Measurements from ENCODE around the gene LAMTOR1.
"Not testable (repeated sequence)": the region's sequence is repeated elsewhere in the genome, so short reads cannot be mapped to it uniquely, and the experiment has no call there.

LAMTOR1 gene

DNA sequence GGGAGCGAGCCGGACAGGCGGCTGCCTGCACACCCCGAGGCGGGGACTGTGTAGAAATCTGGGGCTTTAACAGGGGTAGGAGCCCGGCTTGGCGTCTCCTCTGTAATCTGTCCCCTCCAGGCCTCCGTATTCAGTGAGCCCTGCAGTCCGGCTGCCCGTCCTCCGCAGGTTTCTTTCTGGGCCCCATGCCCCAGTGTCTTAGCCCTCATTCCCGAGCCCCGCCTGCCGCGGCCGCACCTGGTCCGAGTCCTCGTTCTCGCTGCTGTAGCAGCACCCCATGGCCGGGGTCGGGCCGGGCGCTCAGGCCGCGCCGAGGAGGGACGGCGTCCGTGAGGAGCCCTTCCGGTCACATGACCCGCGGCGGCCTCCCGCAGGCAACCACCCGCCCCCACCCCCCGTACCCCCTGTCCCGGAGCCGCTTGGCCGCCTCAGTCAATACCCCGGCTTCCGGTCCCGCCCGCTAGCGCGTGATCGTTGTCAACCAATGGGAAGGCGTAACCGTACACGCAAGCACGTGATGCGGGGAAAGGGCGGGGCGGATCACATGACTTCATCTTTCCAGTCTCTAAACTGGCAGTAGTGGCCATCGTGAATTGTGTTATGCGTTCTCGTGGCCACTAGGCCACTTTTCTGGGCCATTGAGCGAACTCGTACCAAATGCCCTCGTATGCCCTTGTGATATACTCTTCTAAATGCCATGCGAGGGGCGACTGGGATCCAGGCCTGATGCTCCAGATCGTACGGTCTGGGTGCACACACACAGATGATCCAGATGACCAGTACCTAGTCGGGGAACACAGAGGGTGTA lies at the start of gene LAMTOR1:
Gene LAMTOR1 (minus strand): TSS at position 352 of the 808 bp plus-strand sequence. CDS start 73 bp downstream, at position 279.
- peak; percentile 98 for DNase-seq (ENCODE audit: low read depth)

GRCh38 chr11:72150882-72151281 lies 47.8 kb upstream of the LAMTOR1 start:
- DNase-seq (ENCODE audit: low read depth) = no peak

DNA sequence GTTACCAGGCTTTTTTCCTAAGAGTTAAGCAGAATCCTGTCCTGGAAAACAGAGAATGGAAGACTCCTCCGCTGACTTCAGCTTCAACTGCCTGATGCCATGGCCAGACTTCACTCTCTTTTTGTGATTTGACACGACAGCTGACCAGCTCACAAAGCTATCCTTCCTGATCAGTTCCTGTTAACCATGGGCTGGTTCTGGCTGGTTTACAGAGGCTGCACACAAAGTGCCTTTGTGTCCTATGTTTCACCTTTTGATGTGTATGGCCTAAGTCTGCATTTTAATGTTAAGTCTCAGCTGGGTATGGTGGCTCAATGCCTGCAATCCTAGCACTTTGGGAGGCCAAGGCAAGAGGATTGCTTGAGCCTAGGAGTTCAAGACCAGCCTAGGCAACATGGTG lies 43.5 kb upstream of the LAMTOR1 start:
- DNase-seq (ENCODE audit: low read depth) = no peak

DNA sequence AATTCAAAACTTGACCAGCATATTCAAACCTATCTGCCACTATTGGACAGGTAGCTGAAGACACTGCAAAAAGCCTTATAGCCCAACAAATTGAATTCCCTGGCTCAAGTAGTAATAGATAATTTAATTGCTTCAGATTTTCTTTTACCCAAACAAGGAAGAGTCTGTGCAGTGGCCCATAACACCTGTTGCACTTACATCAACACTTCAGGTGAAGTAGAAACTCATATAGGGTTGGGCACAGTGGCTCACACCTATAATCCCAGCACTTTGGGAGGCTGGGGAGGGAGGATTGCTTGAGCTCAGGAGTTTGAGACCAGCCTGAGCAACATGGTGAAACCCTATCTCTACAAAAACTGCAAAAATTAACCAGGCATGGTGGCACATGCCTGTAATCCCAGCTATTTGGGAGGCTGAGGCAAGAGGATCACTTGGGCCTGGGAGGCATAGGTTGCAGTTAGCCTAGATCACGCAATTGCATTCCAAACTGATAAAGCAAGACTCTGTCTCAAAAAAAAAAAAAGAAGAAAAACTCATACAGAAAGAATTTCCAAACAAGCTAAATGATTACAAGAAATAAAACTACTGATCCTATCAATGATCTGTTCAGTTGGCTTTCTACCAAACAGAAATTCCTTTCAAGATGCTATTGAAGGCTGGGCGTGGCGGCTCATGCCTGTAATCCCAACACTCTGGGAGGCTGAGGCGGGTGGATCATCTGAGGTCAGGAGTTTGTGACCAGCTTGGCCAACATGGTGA lies 41.9 kb upstream of the LAMTOR1 start:
- DNase-seq (ENCODE audit: low read depth) = no peak

GRCh38 chr11:72142543-72142942 lies 39.4 kb upstream of the LAMTOR1 start:
- DNase-seq (ENCODE audit: low read depth) = not testable (repeated sequence)

DNA sequence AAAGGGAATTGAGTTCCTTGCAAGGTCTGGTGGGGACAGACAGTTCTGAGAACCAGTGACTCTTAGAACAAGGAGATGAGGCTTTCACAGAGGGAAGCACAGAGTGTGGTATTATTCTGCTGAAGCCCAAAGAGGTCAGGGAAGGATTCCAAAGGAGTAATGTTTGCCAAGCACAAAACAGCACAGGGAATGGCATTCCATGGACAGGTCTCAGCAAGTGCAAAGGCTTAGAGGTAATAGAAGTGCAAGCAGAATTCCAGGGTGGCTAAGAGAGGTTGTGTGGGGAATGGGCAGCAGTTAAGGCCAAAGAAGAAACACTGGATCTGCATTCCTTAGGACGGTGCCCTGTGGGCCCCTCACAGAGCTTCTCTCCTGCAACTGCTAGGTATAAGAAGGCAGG lies 39.0 kb upstream of the LAMTOR1 start:
- not testable (repeated sequence) for DNase-seq (ENCODE audit: low read depth)

DNA sequence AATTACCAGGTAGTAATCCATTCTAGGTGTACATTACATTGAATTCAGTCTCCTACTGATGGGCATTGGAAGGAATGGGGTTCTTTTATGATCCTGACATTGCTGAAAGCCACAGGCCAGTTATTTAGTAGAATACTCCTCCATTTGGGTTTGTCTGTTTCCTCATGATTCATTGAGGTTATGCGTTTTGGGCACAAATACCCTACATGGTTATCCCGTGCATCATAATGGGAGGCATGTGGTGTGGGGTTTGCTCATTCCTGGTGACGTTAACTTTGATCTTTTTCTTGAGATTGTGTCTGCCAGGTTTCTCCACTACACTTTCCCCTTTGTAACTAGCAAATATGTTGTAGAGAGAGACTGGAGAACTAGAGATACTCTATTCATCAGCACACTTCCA lies 38.0 kb upstream of the LAMTOR1 start:
- DNase-seq (ENCODE audit: low read depth) = no peak

DNA sequence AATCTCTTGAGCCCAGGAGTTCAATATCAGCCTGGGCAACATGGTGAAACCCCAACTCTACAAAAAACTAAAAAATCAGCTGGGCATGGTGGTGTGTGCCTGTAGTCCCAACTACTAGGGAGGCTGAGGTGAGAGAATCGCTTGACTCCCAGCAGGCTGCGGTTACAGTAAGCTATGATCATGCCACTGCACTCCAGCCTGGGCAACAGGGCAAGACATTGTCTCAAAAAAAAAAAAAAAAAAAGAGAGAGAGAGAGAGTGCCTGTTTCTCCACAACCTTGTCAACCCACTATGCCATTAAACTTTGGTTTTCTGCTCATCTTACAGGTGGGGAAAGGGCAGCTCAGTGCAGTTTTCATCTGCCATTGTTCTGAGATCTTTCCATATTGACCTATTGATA lies 37.6 kb upstream of the LAMTOR1 start:
- DNase-seq (ENCODE audit: low read depth) = no peak

GRCh38 chr11:72139500-72139899 lies 36.4 kb upstream of the LAMTOR1 start:
- no peak for DNase-seq (ENCODE audit: low read depth)

- no peak for DNase-seq (ENCODE audit: low read depth)
These were observed 35.8 kb upstream of the LAMTOR1 start for GRCh38 chr11:72138821-72139390.

DNA sequence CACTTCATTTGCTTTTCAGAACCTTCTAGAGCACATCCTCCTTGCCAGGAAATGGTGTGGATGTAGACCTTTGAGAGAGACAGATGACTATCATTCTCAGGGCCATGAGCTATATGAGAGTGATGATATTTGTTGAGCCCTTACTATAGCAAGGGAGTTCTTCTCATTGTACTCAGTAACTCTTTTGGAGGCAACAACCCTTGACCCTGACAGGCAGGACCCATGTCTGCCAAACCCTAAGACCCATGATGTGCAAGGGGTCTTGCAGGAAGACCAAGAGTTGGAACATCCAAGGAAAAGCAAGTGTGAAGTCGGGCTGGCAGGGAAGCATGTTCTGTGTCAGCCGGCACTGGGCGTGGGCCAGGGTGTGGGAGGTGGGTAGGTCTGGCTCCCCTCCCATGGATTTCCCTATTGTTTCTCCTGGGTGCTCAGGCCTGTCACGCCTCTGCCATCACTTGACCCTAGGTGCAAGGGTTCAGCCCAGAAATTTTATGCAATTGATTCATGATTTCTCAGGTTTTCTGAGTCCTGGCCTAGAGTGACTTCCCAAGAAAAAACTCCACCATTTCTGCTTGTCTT lies 33.7 kb upstream of the LAMTOR1 start:
- DNase-seq (ENCODE audit: low read depth) = no peak

DNA sequence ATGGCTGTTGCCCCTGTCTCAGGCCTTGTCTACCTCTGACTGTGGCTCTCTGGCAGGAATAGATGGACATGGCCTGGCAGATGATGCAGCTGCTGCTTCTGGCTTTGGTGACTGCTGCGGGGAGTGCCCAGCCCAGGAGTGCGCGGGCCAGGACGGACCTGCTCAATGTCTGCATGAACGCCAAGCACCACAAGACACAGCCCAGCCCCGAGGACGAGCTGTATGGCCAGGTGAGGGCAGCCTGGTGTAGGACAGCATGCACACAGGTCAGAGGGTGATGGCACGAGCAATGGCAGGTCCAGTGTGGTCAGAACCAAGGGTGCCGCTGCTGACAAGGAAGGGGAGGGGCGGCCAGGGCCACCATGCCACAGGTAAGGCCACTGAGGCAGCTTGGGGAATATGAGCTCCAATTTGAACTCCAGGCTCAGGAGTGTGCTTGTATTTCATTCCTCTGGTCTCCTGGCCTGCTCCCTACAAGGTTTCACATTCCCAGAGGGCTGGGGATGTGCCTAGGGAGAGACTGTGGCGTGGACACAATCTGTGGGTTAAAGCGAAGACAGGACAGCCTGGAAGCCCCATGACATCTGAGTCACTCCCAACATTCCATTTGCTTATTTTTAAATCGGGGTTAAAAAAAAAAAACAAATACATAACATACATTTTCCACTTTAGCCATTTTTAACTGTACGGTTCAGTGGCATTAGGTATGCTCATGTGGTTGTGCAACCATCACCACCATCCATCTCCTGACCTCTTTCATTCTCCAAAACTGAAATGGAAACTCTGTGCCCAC lies 33.0 kb upstream of the LAMTOR1 start:
- no peak for DNase-seq (ENCODE audit: low read depth)

GRCh38 chr11:72135473-72135872 lies 32.4 kb upstream of the LAMTOR1 start, which contains the start of gene FOLR3:
Gene FOLR3, plus strand, starts transcription at chr11:72135725. Its CDS starts 228 bp downstream, at chr11:72135953.
- DNase-seq (ENCODE audit: low read depth) = not testable (repeated sequence)

DNA sequence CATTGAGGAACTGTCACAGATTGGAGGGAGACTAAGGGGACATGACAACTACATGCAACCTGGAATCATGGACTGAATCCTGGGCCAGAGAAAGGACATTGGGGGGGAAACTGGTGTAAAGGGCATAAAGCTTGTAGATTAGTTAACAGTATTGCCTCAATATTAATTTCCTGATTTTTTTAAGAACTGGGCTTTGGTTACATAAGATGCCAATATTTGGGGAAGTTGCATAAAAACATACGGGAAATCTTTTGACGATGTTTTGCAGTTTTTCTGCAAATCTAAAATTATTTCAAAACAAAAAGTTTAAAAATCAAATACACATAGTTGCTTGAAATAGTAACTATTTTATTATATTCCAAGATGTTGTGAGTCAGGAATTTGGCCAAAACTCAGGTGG lies 29.5 kb upstream of the LAMTOR1 start:
- DNase-seq (ENCODE audit: low read depth) = no peak

DNA sequence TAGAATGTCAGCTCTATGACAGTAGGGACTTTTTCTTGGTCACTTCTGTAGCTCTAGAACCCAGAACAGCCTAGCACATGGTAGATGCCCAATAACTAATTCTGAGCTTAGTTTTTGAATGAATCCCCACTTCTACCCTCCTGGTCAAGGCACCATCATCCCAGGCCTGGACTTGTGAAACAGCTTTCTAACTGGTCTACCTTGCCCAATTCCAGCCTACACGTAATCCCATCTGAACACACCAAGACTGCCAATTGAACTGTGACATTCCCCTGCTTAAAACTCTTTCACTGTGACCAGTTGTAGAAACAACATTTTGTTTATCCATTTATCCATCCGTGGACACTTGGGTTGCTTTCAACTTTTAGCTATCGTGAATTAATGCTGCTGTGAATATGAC lies 26.3 kb upstream of the LAMTOR1 start:
- no peak for DNase-seq (ENCODE audit: low read depth)

DNA sequence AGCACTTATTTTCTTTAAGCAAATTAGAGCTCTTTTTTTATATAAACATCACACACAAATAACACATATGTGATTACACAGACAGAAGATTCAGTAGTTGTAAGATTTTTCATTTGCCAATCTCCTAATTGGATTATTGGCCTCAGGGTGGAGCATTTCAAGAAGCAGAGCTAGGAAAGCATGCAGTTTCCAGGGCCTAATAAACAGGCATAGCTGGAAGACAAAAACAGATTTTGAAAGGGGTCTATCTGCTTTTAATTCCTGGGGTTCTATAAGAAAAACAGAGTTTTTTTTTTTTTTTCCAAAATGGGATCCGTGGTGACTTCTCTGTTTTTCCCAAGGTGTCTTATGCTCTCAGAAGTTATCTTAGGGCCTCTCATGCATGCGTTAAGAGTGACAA lies 24.8 kb upstream of the LAMTOR1 start:
- DNase-seq (ENCODE audit: low read depth) = no peak

DNA sequence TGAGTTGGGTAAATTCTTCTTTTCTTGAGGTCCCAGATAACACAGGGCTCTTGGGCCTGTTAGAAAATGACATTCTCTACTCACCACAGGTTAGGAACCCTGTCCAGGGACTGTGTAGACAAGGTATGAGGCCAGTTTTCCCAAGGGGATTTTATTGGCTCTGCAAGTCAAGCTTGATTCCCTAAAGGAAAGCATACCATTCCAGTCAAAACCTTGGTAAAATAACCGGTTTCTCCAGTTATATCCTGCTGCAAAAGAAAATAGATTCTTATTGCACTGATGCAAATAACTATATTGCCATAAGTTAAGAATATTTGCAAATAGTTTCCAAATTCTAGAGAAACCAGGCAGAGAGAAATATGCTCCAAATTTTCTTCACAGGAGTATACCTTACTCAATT lies 22.9 kb upstream of the LAMTOR1 start:
- DNase-seq (ENCODE audit: low read depth) = no peak

- DNase-seq (ENCODE audit: low read depth) = no peak
These were observed 20.9 kb upstream of the LAMTOR1 start for GRCh38 chr11:72124046-72124445.

DNA sequence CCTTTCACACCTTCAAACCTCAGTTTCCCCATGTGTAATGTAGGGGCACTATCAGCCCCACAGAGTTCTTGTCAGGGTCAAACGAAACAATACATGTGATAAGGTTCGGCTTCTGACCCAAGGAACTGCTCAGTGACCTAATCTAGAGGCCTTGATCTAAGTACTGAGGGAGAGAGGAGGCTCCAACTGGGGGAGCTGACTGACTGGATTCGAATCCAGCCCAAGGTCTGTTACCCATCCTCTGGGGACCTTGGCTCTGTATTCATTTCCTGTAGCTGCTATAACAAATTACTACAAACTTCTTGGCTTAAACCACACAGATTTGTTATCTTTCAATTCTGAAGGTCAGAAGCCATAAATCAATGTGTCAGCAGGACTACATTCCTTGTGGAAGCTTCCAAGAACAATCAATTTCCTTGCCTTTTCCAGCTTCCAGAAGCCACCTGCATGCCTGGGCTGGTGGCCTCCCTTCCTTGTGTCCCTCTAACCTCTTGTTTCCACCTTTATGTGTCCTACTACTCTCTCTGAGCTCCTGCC lies 20.1 kb upstream of the LAMTOR1 start:
- DNase-seq (ENCODE audit: low read depth) = no peak

- no peak for DNase-seq (ENCODE audit: low read depth)
These were observed 19.5 kb upstream of the LAMTOR1 start for GRCh38 chr11:72122607-72123006.

GRCh38 chr11:72120930-72121329 lies 17.8 kb upstream of the LAMTOR1 start:
- no peak for DNase-seq (ENCODE audit: low read depth)

Data from stimulated activated CD8-positive, alpha-beta memory T cell treated with anti-CD3 and anti-CD28 coated beads, Interleukin-15, amount 100 ng/mL, for 1 hour (primary cell).